Adipocyte (in vitro differentiated cells): ENCODE results near the gene HSPA6.
"Not testable (repeated sequence)": the region's sequence is repeated elsewhere in the genome, so short reads cannot be mapped to it uniquely, and the experiment has no call there.

ENCODE experiments used
- DNase-seq: peaks from one replicate; pipeline ENCODE4 v3.0.0-alpha.2; 2015; ENCODE audit warnings: low read depth
- H3K27me3 ChIP-seq: replicated peaks from 2 replicates; pipeline ENCODE4 v1.7.0; 2013; ENCODE audit warnings: mild to moderate bottlenecking, low read length, moderate library complexity; ENCODE audit not compliant: control insufficient read depth, insufficient read depth
- H3K36me3 ChIP-seq: 2 replicates; pipeline ENCODE4 v1.7.0; 2013; ENCODE audit warnings: low read length, mild to moderate bottlenecking, moderate library complexity; ENCODE audit not compliant: control insufficient read depth, insufficient read depth, severe bottlenecking
- H3K4me1 ChIP-seq: 2 replicates; pipeline ENCODE4 v1.7.0; 2013; ENCODE audit warnings: mild to moderate bottlenecking, low read length, moderate library complexity; ENCODE audit not compliant: control insufficient read depth, insufficient read depth
- H3K4me3 ChIP-seq: 2 replicates; pipeline ENCODE4 v1.7.0; 2013; ENCODE audit warnings: mild to moderate bottlenecking, low read length, moderate library complexity
- H3K9ac ChIP-seq: 2 replicates; pipeline ENCODE4 v1.7.0; 2013; ENCODE audit warnings: mild to moderate bottlenecking, low read length, moderate library complexity
- H3K9me3 ChIP-seq: 2 replicates; pipeline ENCODE4 v1.7.0; 2013; ENCODE audit warnings: mild to moderate bottlenecking, low read length, moderate library complexity; ENCODE audit not compliant: control insufficient read depth

Gene HSPA6

DNA sequence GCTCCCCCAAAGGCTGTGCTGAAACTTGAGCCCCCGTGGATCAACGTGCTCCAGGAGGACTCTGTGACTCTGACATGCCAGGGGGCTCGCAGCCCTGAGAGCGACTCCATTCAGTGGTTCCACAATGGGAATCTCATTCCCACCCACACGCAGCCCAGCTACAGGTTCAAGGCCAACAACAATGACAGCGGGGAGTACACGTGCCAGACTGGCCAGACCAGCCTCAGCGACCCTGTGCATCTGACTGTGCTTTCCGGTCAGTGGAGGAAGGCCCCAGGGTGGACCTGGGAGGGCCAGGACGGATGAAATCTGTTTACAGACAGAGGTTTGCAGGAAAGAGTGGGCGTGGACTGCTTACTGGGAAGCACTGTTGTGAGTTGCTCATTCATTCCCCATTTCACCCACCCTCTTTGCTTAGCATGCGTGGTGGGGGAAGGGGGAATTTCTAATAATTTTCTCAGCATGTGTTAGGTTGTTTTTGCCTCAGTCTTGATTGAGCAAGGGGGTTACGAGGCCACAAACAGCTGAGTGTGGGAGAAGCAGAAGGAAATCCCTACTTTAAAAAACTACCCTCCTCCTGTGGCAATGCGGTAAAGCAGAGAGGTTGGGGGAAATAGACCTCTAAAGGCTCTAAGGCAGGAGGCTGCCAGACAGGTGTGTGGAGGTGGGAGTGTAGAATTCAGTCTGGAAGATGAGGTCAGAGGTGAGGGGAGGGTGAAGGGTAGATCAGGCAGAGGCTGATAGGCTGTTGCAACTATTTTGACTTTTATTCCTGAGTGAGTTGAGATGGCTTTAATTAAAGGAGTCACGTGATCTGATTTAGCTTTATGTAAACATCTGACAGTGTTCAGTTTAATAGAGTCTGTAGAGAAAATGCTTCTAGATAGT is 17.8 kb upstream of the HSPA6 start:
- H3K9me3 ChIP-seq = no peaks in the 10 kb centered on the region
- H3K27me3 ChIP-seq = no peaks in the 10 kb centered on the region
- no peak overlapping the region for H3K9ac ChIP-seq
- H3K36me3 ChIP-seq = no peaks in the 10 kb centered on the region
- peak overlapping the region; percentile 4 for H3K4me3 ChIP-seq
- DNase-seq = peak; percentile 40
- peaks cover 10% of the 10 kb centered on the region for H3K4me1 ChIP-seq

DNA sequence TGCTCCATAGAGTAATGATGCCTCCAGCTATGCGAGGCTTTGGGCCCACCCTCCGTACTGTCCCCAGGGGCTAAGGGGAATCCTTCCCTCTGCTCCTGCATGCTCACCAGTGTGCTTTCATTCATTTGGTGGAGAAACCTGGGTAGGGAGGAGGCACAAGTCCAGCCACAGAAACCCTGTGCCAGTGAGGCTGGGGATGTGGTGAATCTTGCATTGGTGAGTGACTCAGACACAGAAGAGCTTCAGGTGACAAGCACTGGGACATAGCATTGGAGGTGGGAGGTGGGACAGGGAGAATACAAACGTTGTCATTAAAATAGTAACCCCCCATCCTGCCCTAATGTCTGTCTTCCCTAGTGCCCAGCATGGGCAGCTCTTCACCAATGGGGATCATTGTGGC is 13.9 kb upstream of the HSPA6 start:
- Histone ChIP-seq H3K4me1 (peaks cover 10% of the 10 kb centered on the region), H3K9me3 (no peaks in the 10 kb centered on the region), H3K36me3 (no peaks in the 10 kb centered on the region), H3K4me3 (no peak overlapping the region), H3K9ac (no peak overlapping the region), H3K27me3 (no peaks in the 10 kb centered on the region)
- DNase-seq = no peak

DNA sequence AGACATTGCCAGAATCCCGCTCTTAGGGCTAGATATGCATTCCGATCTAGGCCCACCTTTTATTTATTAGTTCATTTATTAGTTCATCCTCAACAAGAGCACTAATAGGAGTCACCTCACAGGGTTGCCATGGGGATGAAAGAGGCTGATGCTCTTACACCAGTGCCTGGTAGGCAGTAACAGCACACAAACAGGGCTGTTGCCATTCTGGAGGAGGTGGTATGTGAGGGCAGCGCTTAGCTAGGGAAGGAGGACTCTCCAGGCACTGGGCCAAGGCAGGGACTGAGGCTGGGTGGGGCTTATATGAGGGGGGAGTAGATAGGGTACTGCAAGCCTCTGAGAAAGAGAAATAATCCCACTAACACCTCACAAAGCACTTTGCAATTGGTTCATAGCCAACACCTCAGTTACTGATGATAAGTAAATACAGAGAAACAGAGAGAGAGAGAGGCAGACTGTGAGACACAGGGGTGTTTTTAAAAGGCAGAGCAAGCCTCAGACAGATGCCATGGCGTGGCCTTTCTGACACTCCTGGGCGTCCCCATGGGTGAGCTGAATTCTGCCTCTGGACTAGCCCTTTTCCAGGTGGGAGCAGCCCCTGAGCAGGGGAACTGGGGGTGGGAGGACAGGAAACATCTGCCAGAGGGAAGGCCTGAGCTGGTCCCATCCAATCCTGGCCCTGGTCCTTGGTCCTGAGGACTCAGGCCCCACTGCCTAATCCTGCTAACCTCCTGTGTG is 13.2 kb upstream of the HSPA6 start:
- Histone ChIP-seq H3K36me3 (no peaks in the 10 kb centered on the region), H3K4me1 (peaks cover 10% of the 10 kb centered on the region), H3K9me3 (no peaks in the 10 kb centered on the region), H3K27me3 (no peaks in the 10 kb centered on the region), H3K9ac (no peak overlapping the region), H3K4me3 (no peak overlapping the region)
- DNase-seq = no peak

DNA sequence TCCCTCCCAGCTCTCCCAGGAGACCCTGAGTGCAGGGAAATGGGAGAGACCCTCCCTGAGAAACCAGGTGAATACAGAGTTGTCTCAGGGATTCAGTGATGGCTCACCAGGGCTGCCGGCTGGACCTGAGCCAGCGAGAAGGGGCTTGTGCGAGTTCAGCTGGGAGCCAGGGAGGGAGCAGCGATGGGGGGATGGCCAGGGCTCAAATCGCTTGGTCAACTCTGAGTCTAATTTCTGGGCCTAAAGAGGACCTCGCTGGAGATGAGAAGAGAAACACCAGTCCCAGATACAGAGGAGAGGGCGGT is 12.6 kb upstream of the HSPA6 start:
- Histone ChIP-seq H3K9me3 (no peaks in the 10 kb centered on the region), H3K4me1 (peaks cover 6% of the 10 kb centered on the region), H3K27me3 (no peaks in the 10 kb centered on the region), H3K36me3 (no peaks in the 10 kb centered on the region), H3K9ac (no peak overlapping the region), H3K4me3 (no peak overlapping the region)
- DNase-seq = no peak

DNA sequence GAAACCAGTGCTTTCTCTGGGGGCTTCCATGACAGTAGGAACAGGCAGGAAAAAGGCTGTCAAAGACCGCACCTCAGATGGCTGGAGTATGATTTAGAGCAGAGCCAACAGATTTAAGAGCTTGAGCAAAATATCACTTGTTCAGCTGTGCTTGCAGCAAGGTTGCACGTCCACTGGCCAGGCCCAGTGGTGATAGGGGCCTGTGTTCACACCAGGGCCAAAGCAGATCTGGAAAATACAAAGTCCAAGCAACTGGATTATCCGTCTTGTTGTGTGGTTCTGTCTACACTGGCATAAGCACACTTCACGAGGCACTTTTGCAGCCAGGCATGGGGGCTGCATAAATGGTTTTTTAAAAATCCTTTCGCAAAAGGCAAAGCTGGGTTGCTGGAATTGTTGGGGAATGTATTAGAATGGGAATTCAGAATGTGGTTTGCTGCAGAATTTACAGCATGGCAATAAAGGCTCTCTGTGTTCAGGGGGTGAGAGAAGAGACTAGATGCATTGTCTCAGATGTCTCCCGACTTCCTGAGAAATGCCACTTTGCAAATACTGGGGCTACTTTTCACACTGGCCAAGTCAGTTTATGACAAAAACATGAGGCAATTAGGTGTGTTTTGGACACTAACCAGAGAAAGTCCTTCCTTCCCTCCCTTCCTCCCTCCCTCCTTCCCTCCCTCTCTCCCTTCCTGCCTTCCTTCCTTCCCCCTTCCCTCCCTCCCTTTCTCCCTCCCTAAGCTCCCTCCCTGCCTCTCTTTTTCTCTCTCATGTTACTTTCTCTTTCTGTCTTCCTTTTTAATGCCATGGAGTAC is 11.5 kb upstream of the HSPA6 start:
- DNase-seq, H3K36me3 ChIP-seq, H3K27me3 ChIP-seq, H3K4me3 ChIP-seq, H3K9ac ChIP-seq, H3K9me3 ChIP-seq, H3K4me1 ChIP-seq: not testable (repeated sequence)

DNA sequence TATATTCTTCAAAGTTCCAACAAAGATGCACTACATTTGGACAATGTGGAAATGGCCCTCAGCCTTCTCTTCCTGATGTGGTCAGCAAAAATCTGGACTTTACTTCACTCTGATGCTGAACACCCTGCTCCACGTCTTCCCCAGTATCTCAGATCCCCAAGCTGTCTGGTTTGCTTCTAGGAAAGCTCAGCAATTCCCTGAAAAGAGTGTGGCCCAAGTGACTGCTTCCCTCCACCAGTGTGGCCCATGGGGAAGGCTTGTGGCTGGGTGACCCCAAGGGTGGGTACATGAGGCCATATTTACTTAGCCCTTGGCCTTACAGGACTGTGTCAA is 10.9 kb upstream of the HSPA6 start:
- DNase-seq, H3K9ac ChIP-seq, H3K27me3 ChIP-seq: not testable (repeated sequence)

DNA sequence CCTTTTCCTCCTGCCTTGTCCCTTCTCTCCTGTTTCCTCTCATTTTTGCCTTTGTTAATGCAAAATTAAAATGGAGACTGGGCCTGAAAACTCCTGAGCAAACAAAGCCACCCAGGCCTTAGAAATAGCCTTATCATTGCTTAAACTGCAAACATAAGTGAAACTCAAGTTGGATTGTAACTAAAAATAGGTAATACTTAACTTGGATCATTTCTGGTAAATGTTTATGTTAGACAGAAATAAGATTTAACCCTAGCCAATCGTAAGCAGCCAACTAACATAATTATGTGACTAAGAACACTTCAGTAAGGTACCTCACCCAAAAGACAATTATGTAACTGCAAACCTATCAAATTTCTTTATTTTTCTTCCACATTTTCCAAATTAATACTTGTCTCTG is 10.4 kb upstream of the HSPA6 start:
- not testable (repeated sequence) for H3K4me1 ChIP-seq, DNase-seq, H3K36me3 ChIP-seq, H3K4me3 ChIP-seq, H3K9me3 ChIP-seq, H3K27me3 ChIP-seq, H3K9ac ChIP-seq

More for the DNA sequence above, 10.9 kb upstream of the HSPA6 start:
- H3K4me1 ChIP-seq, H3K9me3 ChIP-seq, H3K36me3 ChIP-seq, H3K4me3 ChIP-seq: not testable (repeated sequence)

DNA sequence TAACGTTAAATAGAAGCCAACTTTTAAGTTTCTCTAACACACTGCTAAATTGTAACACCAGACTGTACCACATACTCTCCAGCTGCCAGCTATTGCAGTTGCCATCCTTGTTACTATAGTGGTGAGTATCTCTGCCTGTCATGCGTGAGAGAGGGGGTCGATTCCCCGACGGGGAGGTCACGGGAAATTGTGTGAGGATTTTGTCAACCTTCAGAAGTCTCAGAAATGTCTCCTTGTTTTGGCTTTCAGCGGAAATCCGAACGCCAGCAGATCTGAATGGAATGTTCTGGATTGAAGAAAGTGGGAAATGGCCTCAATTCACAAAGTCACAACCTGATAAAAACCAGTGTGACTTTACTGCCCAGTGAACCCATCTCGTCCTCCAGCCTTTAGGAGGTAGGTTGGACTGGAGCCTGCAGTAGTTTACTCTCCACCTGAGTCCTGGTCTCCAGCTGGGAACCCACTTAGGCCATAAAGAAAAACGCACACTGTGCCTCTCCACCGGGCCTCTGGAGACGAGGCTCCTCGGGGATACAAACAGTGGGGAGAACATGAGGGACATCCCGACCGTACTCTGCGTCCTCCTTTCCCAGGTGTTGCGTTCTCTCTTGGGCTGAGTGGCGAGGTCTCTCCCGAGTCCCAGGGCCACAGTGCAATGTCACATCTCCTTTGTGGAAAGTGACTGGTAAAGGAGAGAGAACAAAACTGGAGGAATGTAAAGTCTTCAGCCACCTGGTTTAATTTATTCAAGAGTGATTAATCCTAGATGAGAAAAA is 1.1 kb upstream of the HSPA6 start:
- not testable (repeated sequence) for H3K4me1 ChIP-seq, H3K27me3 ChIP-seq, H3K9ac ChIP-seq, H3K4me3 ChIP-seq, H3K36me3 ChIP-seq, DNase-seq, H3K9me3 ChIP-seq

DNA sequence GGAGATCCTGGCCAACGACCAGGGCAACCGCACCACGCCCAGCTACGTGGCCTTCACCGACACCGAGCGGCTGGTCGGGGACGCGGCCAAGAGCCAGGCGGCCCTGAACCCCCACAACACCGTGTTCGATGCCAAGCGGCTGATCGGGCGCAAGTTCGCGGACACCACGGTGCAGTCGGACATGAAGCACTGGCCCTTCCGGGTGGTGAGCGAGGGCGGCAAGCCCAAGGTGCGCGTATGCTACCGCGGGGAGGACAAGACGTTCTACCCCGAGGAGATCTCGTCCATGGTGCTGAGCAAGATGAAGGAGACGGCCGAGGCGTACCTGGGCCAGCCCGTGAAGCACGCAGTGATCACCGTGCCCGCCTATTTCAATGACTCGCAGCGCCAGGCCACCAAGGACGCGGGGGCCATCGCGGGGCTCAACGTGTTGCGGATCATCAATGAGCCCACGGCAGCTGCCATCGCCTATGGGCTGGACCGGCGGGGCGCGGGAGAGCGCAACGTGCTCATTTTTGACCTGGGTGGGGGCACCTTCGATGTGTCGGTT is 477 bp downstream of the HSPA6 start:
- DNase-seq = not testable (repeated sequence)

DNA sequence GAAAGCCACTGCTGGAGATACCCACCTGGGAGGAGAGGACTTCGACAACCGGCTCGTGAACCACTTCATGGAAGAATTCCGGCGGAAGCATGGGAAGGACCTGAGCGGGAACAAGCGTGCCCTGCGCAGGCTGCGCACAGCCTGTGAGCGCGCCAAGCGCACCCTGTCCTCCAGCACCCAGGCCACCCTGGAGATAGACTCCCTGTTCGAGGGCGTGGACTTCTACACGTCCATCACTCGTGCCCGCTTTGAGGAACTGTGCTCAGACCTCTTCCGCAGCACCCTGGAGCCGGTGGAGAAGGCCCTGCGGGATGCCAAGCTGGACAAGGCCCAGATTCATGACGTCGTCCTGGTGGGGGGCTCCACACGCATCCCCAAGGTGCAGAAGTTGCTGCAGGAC is 981 bp downstream of the HSPA6 start:
- H3K36me3 ChIP-seq, H3K4me3 ChIP-seq, H3K27me3 ChIP-seq, H3K4me1 ChIP-seq, H3K9ac ChIP-seq, H3K9me3 ChIP-seq, DNase-seq: not testable (repeated sequence)

More for the DNA sequence above, 477 bp downstream of the HSPA6 start:
- not testable (repeated sequence) for H3K9ac ChIP-seq, H3K4me1 ChIP-seq, H3K36me3 ChIP-seq, H3K9me3 ChIP-seq, H3K27me3 ChIP-seq
- H3K4me3 ChIP-seq = peak overlapping the region; percentile 56
